MM.1S (cell line): ENCODE results near the gene NDST4.
"Not testable (repeated sequence)": the region's sequence is repeated elsewhere in the genome, so short reads cannot be mapped to it uniquely, and the experiment has no call there.

Experiments used
- EZH2 ChIP-seq: fragments of 300-600 bp; sonication (generic); optimal IDR thresholded peaks from 2 replicates; pipeline ENCODE3; 2017; ENCODE audit warnings: low read depth, mild to moderate bottlenecking, antibody characterized with exemption, low read length, mixed read lengths
- EZH2phosphoT487 ChIP-seq: fragments of 300-600 bp; sonication (generic); IDR thresholded peaks from 2 replicates; pipeline ENCODE4 v1.6.1; 2018; ENCODE audit warnings: antibody characterized with exemption, low read length
- TF ChIP-seq, protein P1 (sequence below): fragments of 300-600 bp; sonication (generic); IDR thresholded peaks from 2 replicates; pipeline ENCODE4 v1.5.1; 2016; ENCODE audit warnings: antibody characterized with exemption, low read length, mixed read lengths

DNA sequence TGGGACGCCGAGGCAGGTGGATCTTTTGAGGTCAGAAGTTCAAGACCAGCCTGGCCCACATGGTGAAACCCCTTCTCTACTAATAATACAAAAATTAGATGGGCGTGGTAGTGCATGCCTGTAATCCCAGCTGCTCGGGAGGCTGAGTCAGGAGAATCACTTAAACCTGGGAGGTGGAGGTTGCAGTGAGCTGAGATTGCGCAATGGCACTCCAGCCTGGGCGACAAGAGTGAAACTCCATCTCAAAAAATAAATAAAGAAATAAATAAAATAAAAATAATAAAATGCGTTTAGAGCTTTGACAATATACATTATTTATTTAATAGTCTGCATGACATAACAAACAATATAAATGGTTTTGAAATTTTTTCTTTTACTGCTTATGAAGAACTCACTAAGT lies 133.0 kb downstream of the NDST4 start:
- TF ChIP-seq, protein P1, sequence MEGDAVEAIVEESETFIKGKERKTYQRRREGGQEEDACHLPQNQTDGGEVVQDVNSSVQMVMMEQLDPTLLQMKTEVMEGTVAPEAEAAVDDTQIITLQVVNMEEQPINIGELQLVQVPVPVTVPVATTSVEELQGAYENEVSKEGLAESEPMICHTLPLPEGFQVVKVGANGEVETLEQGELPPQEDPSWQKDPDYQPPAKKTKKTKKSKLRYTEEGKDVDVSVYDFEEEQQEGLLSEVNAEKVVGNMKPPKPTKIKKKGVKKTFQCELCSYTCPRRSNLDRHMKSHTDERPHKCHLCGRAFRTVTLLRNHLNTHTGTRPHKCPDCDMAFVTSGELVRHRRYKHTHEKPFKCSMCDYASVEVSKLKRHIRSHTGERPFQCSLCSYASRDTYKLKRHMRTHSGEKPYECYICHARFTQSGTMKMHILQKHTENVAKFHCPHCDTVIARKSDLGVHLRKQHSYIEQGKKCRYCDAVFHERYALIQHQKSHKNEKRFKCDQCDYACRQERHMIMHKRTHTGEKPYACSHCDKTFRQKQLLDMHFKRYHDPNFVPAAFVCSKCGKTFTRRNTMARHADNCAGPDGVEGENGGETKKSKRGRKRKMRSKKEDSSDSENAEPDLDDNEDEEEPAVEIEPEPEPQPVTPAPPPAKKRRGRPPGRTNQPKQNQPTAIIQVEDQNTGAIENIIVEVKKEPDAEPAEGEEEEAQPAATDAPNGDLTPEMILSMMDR = not testable (repeated sequence)
- TF ChIP-seq EZH2, EZH2phosphoT487: not testable (repeated sequence)
